SU-DHL-6 (cell line): Measurements from ENCODE around the gene FSD2.

Source experiments
- CTCF ChIP-seq: fragments of 200-600 bp; sonication (generic); IDR thresholded peaks from one replicate; pipeline ENCODE4 v1.5.1; 2017; ENCODE audit warnings: antibody characterized with exemption, mild to moderate bottlenecking, low read length, moderate library complexity; ENCODE audit not compliant: insufficient read depth, poor library complexity, severe bottlenecking
- EZH2phosphoT487 ChIP-seq: fragments of 200-600 bp; sonication (generic), shearing (Covaris generic); conservative IDR thresholded peaks from 2 replicates; pipeline ENCODE4 v1.6.1; 2018; ENCODE audit warnings: mild to moderate bottlenecking, antibody characterized with exemption, low read length, moderate library complexity, mixed read lengths

GRCh38 chr15:82788496-82788895, 17.4 kb downstream of the FSD2 start:
- TF ChIP-seq CTCF (no peak), EZH2phosphoT487 (no peak)
